ENCODE results near the gene TPX2.

TPX2 gene

GRCh38 chr20:31760519-31761240 lies 21.6 kb downstream of the TPX2 start:
- DNase-seq (ENCODE audit: low read depth): no peak

GRCh38 chr20:31764641-31765305 lies 25.7 kb downstream of the TPX2 start:
- DNase-seq (ENCODE audit: low read depth): no peak

- DNase-seq (ENCODE audit: low read depth): no peak
Observed at GRCh38 chr20:31767805-31768204, 28.7 kb downstream of the TPX2 start.

DNA sequence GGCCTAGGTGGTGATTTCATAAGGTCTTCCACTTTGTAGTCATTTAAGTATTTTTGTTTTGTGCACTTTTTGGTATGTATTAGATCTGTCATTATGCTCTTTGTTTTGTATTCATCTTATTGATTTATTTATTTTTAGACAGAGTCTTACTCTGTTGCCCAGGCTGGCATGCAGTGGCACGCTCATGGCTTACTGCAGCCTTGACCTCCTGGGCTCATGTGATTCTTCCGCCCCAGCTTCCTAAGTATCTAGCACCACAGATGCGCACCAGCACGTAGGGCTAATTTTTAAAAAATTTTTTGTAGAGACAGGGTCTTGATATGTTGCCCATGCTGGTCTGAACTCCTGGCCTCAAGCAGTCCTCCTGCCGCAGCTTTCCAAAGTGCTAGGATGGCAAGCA lies 30.6 kb downstream of the TPX2 start:
- DNase-seq (ENCODE audit: low read depth): no peak

DNA sequence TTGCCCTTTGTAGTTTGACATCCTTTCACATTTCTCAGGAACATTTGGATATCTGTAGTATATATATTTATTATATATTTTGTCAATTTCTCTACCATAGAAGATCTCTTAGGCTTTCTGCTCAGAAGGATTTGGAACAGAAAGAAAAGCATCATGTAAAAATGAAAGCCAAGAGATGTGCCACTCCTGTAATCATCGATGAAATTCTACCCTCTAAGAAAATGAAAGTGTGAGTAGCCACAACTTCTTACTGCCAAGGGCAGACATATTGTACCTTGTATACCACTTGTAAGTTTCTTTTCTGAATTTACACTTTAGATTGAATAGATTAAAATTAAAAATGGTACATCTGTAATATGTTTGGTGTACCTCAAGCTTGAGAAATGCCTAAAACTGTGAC lies 31.2 kb downstream of the TPX2 start:
- DNase-seq (ENCODE audit: low read depth): no peak

- no peak for DNase-seq (ENCODE audit: low read depth)
Observed at GRCh38 chr20:31774408-31774807, 35.3 kb downstream of the TPX2 start.

GRCh38 chr20:31780839-31781238 lies 41.7 kb downstream of the TPX2 start:
- DNase-seq (ENCODE audit: low read depth): no peak

- no peak for DNase-seq (ENCODE audit: low read depth)
Observed at GRCh38 chr20:31781945-31782344, 42.9 kb downstream of the TPX2 start.

DNA sequence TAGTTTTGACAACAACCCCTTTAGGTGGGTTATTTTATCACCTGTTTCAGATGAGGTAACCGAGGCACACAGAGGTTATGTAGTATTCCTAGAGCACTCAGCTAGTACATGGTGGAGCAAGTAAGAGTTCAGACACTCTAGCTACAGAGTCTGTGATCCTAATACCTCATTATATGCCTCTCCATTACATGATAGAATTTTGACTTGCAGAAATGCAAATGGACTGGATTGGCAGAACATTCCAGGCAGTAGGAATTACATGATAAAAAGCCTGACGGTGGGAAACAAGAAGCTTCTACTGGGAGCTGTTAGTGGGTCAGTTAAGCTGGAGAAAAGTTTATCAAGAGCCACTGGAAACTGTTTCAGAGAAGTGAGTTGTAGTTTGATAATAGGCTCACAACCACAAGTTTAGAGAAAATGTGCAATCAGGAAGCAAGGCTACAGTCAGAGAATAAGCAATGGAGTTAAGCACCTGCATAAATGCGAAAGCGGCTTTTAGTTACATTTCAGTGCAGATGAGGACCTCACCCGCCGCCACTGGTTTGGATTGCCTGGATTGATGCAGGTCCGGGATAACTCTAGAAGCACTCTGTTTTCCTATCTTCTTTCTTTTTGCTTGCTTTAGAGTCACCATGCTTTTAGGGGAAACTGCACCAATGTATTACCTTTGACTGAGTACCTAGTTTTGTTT lies 45.4 kb downstream of the TPX2 start:
- DNase-seq (ENCODE audit: low read depth): no peak

DNA sequence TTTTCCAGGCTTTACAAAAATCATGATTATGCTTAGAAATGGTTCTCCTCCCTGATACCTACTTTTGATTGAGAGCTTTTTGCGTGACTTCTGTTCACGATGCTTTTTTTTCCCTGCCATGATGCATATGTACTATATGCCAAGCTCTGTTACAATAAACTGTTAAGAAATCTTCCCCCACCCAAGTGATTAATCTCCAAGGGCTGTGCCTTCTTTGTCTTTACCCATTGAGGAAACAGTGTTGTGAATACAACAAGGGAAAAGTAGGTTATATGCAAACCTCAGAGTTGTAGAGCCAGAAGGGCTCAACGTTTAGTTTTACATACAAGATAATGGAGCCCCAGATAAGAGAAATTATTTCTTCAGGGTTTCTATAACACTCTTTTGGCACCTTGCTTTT lies 46.0 kb downstream of the TPX2 start:
- DNase-seq (ENCODE audit: low read depth): no peak

DNA sequence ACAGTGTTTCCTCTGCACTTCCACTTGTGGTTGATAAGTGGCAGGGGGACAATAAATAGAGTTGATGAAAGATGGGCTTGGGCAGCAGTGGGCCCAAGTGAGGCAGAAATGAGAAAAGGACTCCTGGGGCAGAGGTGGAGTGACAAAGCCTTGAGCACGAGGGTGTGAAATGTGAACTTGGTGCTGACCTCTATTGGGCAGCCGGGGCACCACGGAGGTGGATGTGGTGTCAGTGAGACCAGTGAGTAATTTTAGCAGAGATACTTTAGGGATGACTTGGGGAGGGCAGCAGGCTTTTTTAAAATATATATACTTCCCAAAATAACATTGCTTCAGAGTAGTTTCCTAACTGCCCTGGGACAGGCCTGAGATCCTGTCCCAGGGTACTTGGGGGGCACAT lies 49.5 kb downstream of the TPX2 start:
- no peak for DNase-seq (ENCODE audit: low read depth)

GRCh38 chr20:31790401-31790800 lies 51.3 kb downstream of the TPX2 start:
- no peak for DNase-seq (ENCODE audit: low read depth)

GRCh38 chr20:31797364-31797763 lies 58.3 kb downstream of the TPX2 start:
- no peak for DNase-seq (ENCODE audit: low read depth)

DNA sequence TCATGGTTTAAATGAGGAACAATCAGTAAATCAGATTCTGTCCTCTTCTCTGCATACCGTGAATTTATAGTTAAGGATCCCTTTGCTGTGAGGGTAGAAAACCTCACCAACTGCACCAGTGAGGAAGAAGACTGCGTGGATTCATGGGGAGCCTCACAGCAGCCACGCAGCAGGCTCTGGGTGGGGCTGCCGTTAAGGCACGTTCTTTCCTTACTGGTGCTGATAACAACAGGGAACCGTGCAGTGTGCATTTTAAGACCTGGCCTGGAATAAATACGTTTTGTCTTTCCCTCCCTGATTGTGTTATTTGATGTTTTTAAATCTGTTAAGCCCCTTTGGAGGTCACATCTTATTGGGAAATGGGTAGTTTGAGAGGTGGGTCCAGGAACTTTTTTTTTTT lies 62.4 kb downstream of the TPX2 start:
- no peak for DNase-seq (ENCODE audit: low read depth)

DNA sequence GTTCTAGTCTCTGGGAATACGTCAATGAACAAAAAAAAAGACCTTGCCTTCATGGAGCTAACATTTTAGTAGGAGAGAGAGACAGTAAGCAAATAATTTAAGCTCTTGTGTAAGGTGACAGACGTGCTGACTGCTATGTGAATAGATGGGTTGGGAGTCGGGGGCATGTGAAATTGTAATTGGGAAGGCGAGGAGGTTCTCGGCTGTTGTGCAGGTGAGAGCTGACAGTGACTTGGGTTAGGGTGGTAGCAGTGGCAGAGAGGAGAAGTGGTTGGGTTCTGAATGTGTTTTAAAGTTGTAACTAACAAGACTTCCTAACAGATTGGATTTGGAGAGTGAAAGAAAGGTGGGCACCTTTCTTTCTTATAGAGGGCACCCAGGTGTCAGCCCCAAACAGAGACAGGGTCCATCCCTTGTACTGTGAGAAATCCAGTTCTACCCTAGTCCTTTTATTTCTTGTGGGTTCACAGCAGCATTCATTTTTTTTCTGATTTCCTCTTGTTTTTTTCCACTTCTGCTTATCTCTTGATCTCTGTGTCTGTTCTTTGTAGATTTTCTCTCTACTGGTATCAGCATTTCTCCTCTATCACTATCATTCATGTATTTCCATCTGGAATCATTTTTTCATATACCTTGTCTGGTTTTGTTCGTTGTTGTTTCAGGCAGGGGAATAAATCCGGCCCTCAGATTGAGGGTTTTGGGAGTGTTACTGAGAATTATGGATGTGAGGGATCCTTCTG lies 64.6 kb downstream of the TPX2 start:
- DNase-seq (ENCODE audit: low read depth): no peak

GRCh38 chr20:31806564-31807355 lies 67.7 kb downstream of the TPX2 start:
- DNase-seq (ENCODE audit: low read depth): no peak

- no peak for DNase-seq (ENCODE audit: low read depth)
Observed at GRCh38 chr20:31808481-31808880, 69.4 kb downstream of the TPX2 start.

DNA sequence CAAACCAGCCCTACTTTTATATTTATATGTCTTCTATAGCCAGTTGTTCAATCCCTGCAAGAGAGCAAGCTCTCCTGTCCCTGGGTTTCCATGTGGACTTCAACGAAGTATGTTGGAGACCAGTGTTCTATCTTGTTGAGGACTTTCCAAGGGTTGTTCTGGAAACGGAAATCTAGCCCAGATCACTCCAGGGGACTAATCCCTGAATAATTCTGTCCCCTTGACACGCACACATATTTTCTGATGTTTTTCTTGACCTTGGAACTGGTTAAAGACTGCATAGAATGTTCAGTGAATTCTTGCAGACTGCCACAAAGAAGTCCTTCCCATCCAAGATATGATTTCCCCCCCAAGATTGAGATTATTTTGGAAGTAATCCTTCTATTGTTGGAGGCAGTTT lies 70.6 kb downstream of the TPX2 start:
- DNase-seq (ENCODE audit: low read depth): no peak

- DNase-seq (ENCODE audit: low read depth): no peak
Observed at GRCh38 chr20:31811198-31811597, 72.1 kb downstream of the TPX2 start.

- no peak for DNase-seq (ENCODE audit: low read depth)
Observed at GRCh38 chr20:31811796-31812728, 73.0 kb downstream of the TPX2 start.

DNA sequence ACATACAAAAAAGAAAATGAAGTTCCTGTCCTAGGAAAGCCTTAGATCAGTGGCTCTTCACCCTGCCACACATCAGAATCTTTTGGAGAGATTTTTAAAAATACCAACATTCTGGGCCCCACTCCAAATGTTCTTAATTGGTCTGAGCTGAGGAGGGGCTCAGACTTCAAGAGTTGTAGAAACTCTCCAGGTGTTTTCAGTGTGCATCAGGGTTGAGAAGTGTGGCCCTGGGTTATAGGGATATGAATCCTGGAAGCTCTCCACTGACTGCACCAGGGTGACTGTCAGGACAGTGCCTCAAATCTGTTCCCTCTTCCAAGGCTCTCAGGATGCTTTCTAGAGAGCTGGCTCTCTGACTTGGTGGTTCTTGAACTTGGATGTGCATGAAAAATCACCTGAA lies 74.5 kb downstream of the TPX2 start:
- no peak for DNase-seq (ENCODE audit: low read depth)
